GM12878 (cell line): ENCODE data around the gene PADI1. TPM values are rescaled to one million over a fixed set of nuclear protein-coding genes. Genes with fewer than 3 reads are reported as not detected.

Source experiments
- ATAC-seq: fragments of 200-7000 bp; cut with Tn5 transposase; 3 replicates; pipeline ENCODE4 v1.9.1; 2020; ENCODE audit warnings: mild to moderate bottlenecking, moderate library complexity
- BruUV-seq: library from RNA; stranded (reverse); fragments of 400-500 nt; replicated peaks from 2 replicates; lab custom pipeline; 2021; lab: Mats Ljungman, UMichigan
- CTCF ChIA-PET: fragments of 300-600 bp; sonication (Branson Sonifier 250); formaldehyde crosslinking; extraction: SDS; loops from one replicate; lab custom pipeline; 2021; ENCODE audit warnings: inconsistent platforms; lab: Yijun Ruan, JAX
- POLR2A ChIA-PET: fragments of 350-600 bp; formaldehyde crosslinking; extraction: SDS; loops from one replicate; lab custom pipeline; 2021; ENCODE audit warnings: inconsistent platforms; lab: Charles Lee
- RAD21 ChIA-PET: fragments of 300-600 bp; sonication (Branson Sonifier 250); formaldehyde crosslinking; loops from one replicate; lab custom pipeline; 2023; ENCODE audit warnings: antibody characterized with exemption; ENCODE audit not compliant: unreplicated experiment; lab: Charles Lee
- SMC1A ChIA-PET: fragments of 300-600 bp; sonication (Branson Sonifier 250); formaldehyde crosslinking; loops from one replicate; lab custom pipeline; 2023; ENCODE audit not compliant: unreplicated experiment, uncharacterized antibody; lab: Charles Lee
- DNase-seq: peaks from one replicate; pipeline ENCODE4 v3.0.0-alpha.2; 2011; ENCODE audit warnings: low read depth, low spot score
- FAIRE-seq: peaks from 3 replicates; lab custom pipeline; 2011; peaks lifted over from hg19 to GRCh38; lab: Jason Lieb, UNC
- H2AFZ ChIP-seq: 2 replicates; pipeline ENCODE4 v1.6.0; 2011; ENCODE audit warnings: low read depth, low read length, control low read depth; ENCODE audit not compliant: control insufficient read depth
- H3K27ac ChIP-seq: 2 replicates; pipeline ENCODE4 v1.5.1; 2011; ENCODE audit warnings: control low read depth; ENCODE audit not compliant: control insufficient read depth, insufficient read depth
- H3K27me3 ChIP-seq, 2 experiments: replicated peaks in 1 of 2; 2 replicates each; pipeline versions ENCODE4 v1.6.0 to v1.6.1; 2011; ENCODE audit warnings: low read length in 1 of 2; ENCODE audit not compliant: control insufficient read depth in 2 of 2, insufficient read depth in 2 of 2
- H3K36me3 ChIP-seq, 2 experiments: 2 replicates each; pipeline ENCODE4 v1.5.1; 2011; ENCODE audit warnings: low read length in 1 of 2; ENCODE audit not compliant: control insufficient read depth in 2 of 2, insufficient read depth in 2 of 2
- H3K4me1 ChIP-seq: 2 replicates; pipeline ENCODE4 v1.6.1; 2011; ENCODE audit warnings: mild to moderate bottlenecking, low read length, moderate library complexity, mixed read lengths; ENCODE audit not compliant: control insufficient read depth, insufficient read depth
- H3K4me2 ChIP-seq: 2 replicates; pipeline ENCODE4 v1.6.0; 2011; ENCODE audit warnings: control low read depth; ENCODE audit not compliant: control insufficient read depth, insufficient read depth
- H3K4me3 ChIP-seq: fragments of 200-600 bp; sonication (generic); 2 replicates; pipeline ENCODE4 v1.5.1; 2016
- H3K79me2 ChIP-seq: 2 replicates; pipeline ENCODE4 v1.6.0; 2011; ENCODE audit warnings: low read length; ENCODE audit not compliant: control insufficient read depth, insufficient read depth
- H3K9ac ChIP-seq: 2 replicates; pipeline ENCODE4 v1.8.0; 2011; ENCODE audit warnings: low read length, control low read depth, mixed read lengths; ENCODE audit not compliant: control insufficient read depth, insufficient read depth
- H3K9me3 ChIP-seq: replicated peaks from 3 replicates; pipeline ENCODE4 v1.5.1; 2011; ENCODE audit warnings: mild to moderate bottlenecking, low read length; ENCODE audit not compliant: control insufficient read depth, insufficient read depth
- H4K20me1 ChIP-seq: 2 replicates; pipeline ENCODE4 v1.6.0; 2011; ENCODE audit not compliant: control insufficient read depth, insufficient read depth
- CEBPZ ChIP-seq: fragments of 150-350 bp; IDR thresholded peaks from 2 replicates; pipeline ENCODE4 v1.6.1; 2016; ENCODE audit warnings: low read depth, low read length
- HDAC6 ChIP-seq: fragments of 200-600 bp; sonication (generic); IDR thresholded peaks from one replicate; pipeline ENCODE4 v1.8.0; 2017; ENCODE audit warnings: antibody characterized with exemption; ENCODE audit not compliant: unreplicated experiment
- HDGF ChIP-seq: fragments of 450-650 bp; IDR thresholded peaks from 2 replicates; pipeline ENCODE4 v1.6.1; 2016; ENCODE audit warnings: antibody characterized with exemption
- WGBS: methylation state at CpG from one replicate; pipeline ENCODE4 v1.1.6; 2016; ENCODE audit warnings: low lambda C conversion rate; ENCODE audit not compliant: insufficient replicate concordance, insufficient coverage; ENCODE audit errors: missing lambda C conversion rate; 5-methylcytosine and 5-hydroxymethylcytosine counted together
- in situ Hi-C: fragments of 300-500 bp; cut with MboI; formaldehyde crosslinking; loops from 9 replicates; pipeline ENCODE4 v1.14.3; 2018; ENCODE audit warnings: mixed read lengths
- intact Hi-C: fragments of 100-400 bp; cut with micrococcal nuclease; formaldehyde crosslinking; loops from one replicate; pipeline ENCODE4 v1.14.2; 2022; ENCODE audit not compliant: unreplicated experiment
- polyA plus RNA-seq, 11 experiments: library from polyadenylated mRNA; depleted of rRNA in 4 of 11; unstranded in 6 of 11; stranded (reverse) in 5 of 11; fragments of >200 nt; fragmentation: Nextera tagmentation in 4 of 11; fragmentation: Illumina TruSeq in 1 of 11; extraction: Ambion mirVana in 4 of 11; extraction: Trizol in 1 of 11; gene quantifications; 1 replicate in 1 of 11; 2 replicates in 10 of 11; pipeline versions ENCODE4 v1.2.1 to v1.2.3, GENCODE V29; 2011 to 2016; ENCODE audit warnings: inconsistent platforms in 2 of 11, missing spikeins in 2 of 11, low read depth in 1 of 11
- total RNA-seq, 4 experiments: library from RNA; depleted of rRNA in 3 of 4; stranded (reverse); fragments of >200 nt in 3 of 4; fragmentation: Illumina TruSeq in 1 of 4; extraction: Trizol in 1 of 4; gene quantifications; 2 replicates each; pipeline versions ENCODE4 v1.2.1 to v1.2.3, GENCODE V29; 2013 to 2021

PADI1 gene
- total and polyA plus RNA-seq, 10 of the 15 experiments (the other 5 are each of a cell fraction or from before 2014, with no cell fraction given): 0.05 TPM; not detected in 9

- no TSS peak for BruUV-seq
- intact Hi-C loops: no loop called here
- FAIRE-seq (no peak), DNase-seq (no peak), ATAC-seq (no peak; the same call in 2 of the 3 replicates)
- H3K4me2 ChIP-seq: no peak overlapping the region
- WGBS: 70% methylated on average over 8 of the region's 8 CpGs
- TF ChIP-seq HDAC6 (no peak), HDGF (no peak), CEBPZ (no peak)
- no peak overlapping the region for H3K9ac ChIP-seq
- no peaks in the 10 kb centered on the region for H3K36me3 ChIP-seq
- in situ Hi-C loops: no loop called here
- H3K27me3 ChIP-seq: no peaks in the 10 kb centered on the region; a peak in 1 of 4 replicates
- H3K27ac ChIP-seq: no peak overlapping the region
- H3K4me3 ChIP-seq: no peak overlapping the region
- H3K4me1 ChIP-seq: no peaks in the 10 kb centered on the region
- H2AFZ ChIP-seq: no peak overlapping the region
- ChIA-PET SMC1A (interaction anchor here (1.0 to 1.6 kb wide), 5 partner anchors 7 to 76 kb away, joined by 3 read pairs; no protein-coding TSS in a partner anchor), POLR2A (no interaction called here), RAD21 (interaction anchor here (1.1 kb wide), 1 partner anchor 78 kb away, joined by 3 read pairs; no protein-coding TSS in a partner anchor), CTCF (interaction anchor here (1.1 to 2.1 kb wide), 2 partner anchors 59 to 73 kb away, joined by 3 to 5 read pairs; no protein-coding TSS in a partner anchor)
- no peaks in the 10 kb centered on the region for H3K79me2 ChIP-seq
- no peaks in the 10 kb centered on the region for H3K9me3 ChIP-seq
- no peaks in the 10 kb centered on the region for H4K20me1 ChIP-seq
Measured at GRCh38 chr1:17200246-17200645, 4.7 kb upstream of the PADI1 start.
